ENCODE data around the gene LYZL4. TPM values are rescaled to one million over a fixed set of nuclear protein-coding genes. Genes with fewer than 3 reads are reported as not detected.

LYZL4 gene
- total RNA-seq, 6 experiments from 2014 or later = not detected

- Mint-ChIP-seq H3K27ac (no peak overlapping the region), H3K4me3 (no peak overlapping the region), H3K4me1 (ENCODE audit: low read depth) (peaks cover 9% of the 10 kb centered on the region), H3K27me3 (ENCODE audit: insufficient read depth) (peaks cover 2% of the 10 kb centered on the region), H3K9me3 (no peaks in the 10 kb centered on the region), H3K36me3 (ENCODE audit: low read depth) (no peaks in the 10 kb centered on the region)
- no peak for TF ChIP-seq CTCF (IDR thresholded peaks at IDR 0.05)
- no peak for DNase-seq
Measured at GRCh38 chr3:42355612-42356011, 54.8 kb downstream of the LYZL4 start.

- no peak overlapping the region for H3K27ac Mint-ChIP-seq
- no peak for DNase-seq
- no peaks in the 10 kb centered on the region for H3K36me3 Mint-ChIP-seq (ENCODE audit: low read depth)
- peaks cover 1% of the 10 kb centered on the region for H3K27me3 Mint-ChIP-seq (ENCODE audit: insufficient read depth)
- no peaks in the 10 kb centered on the region for H3K9me3 Mint-ChIP-seq
- peaks cover 9% of the 10 kb centered on the region for H3K4me1 Mint-ChIP-seq (ENCODE audit: low read depth)
- H3K4me3 Mint-ChIP-seq = no peak overlapping the region
- TF ChIP-seq CTCF (IDR thresholded peaks at IDR 0.05) = no peak
Measured at GRCh38 chr3:42353631-42354030, 56.8 kb downstream of the LYZL4 start.

- no peak for TF ChIP-seq CTCF (IDR thresholded peaks at IDR 0.05)
- DNase-seq = peak; percentile 40
- H3K4me1 Mint-ChIP-seq (ENCODE audit: low read depth) = peaks cover 9% of the 10 kb centered on the region
- no peak overlapping the region for H3K4me3 Mint-ChIP-seq
- no peak overlapping the region for H3K27ac Mint-ChIP-seq
- no peaks in the 10 kb centered on the region for H3K9me3 Mint-ChIP-seq
- peaks cover 2% of the 10 kb centered on the region for H3K27me3 Mint-ChIP-seq (ENCODE audit: insufficient read depth)
- H3K36me3 Mint-ChIP-seq (ENCODE audit: low read depth) = no peaks in the 10 kb centered on the region
Measured at GRCh38 chr3:42351207-42351606, 59.2 kb downstream of the LYZL4 start.

- DNase-seq = no peak
- Mint-ChIP-seq H3K27me3 (ENCODE audit: insufficient read depth) (peaks cover 2% of the 10 kb centered on the region), H3K4me3 (no peak overlapping the region), H3K36me3 (ENCODE audit: low read depth) (no peaks in the 10 kb centered on the region), H3K9me3 (no peaks in the 10 kb centered on the region), H3K27ac (no peak overlapping the region), H3K4me1 (ENCODE audit: low read depth) (peaks cover 9% of the 10 kb centered on the region)
- no peak for TF ChIP-seq CTCF (IDR thresholded peaks at IDR 0.05)
Measured at GRCh38 chr3:42349765-42350594, 60.4 kb downstream of the LYZL4 start.

- peaks cover 1% of the 10 kb centered on the region; the same call in 1 of the 2 replicates for H3K27me3 Mint-ChIP-seq (ENCODE audit: insufficient read depth)
- TF ChIP-seq CTCF (IDR thresholded peaks at IDR 0.05) = no peak
Measured at GRCh38 chr3:42347928-42348327, 62.5 kb downstream of the LYZL4 start.

More at GRCh38 chr3:42347928-42348327, 62.5 kb downstream of the LYZL4 start:
- no peaks in the 10 kb centered on the region for H3K9me3 Mint-ChIP-seq
- no peak overlapping the region for H3K4me3 Mint-ChIP-seq
- no peak overlapping the region for H3K27ac Mint-ChIP-seq
- H3K4me1 Mint-ChIP-seq (ENCODE audit: low read depth) = peaks cover 9% of the 10 kb centered on the region
- H3K36me3 Mint-ChIP-seq (ENCODE audit: low read depth) = no peaks in the 10 kb centered on the region
- no peak for DNase-seq

Other genes with a start within 250 kb of the LYZL4 start
- gene CCK, start 144.4 kb downstream of the LYZL4 start, total RNA-seq (2021; fragmentation: NEBNext Ultra II Directional; extraction: Animal tissue kit (Norgen Biotek cat#: 25700)) = not detected
- not detected for gene VIPR1, start 92.0 kb upstream of the LYZL4 start, total RNA-seq (2021; fragmentation: NEBNext Ultra II Directional; extraction: Animal tissue kit (Norgen Biotek cat#: 25700))
- 10 to 100 TPM; 40.7 to 51.2 (median 48.6) TPM for gene SEC22C, start 171.4 kb upstream of the LYZL4 start, total RNA-seq (2021; fragmentation: NEBNext Ultra II Directional; extraction: Animal tissue kit (Norgen Biotek cat#: 25700))
- 10 to 100 TPM; 18.9 to 23.2 (median 20.9) TPM for gene SS18L2, start 180.2 kb upstream of the LYZL4 start, total RNA-seq (2021; fragmentation: NEBNext Ultra II Directional; extraction: Animal tissue kit (Norgen Biotek cat#: 25700))
- 10 to 100 TPM; 27.8 to 32.7 (median 30.9) TPM for gene NKTR, start 190.1 kb upstream of the LYZL4 start, total RNA-seq (2021; fragmentation: NEBNext Ultra II Directional; extraction: Animal tissue kit (Norgen Biotek cat#: 25700))
- gene ZBTB47, start 243.1 kb upstream of the LYZL4 start, total RNA-seq (2021; fragmentation: NEBNext Ultra II Directional; extraction: Animal tissue kit (Norgen Biotek cat#: 25700)) = 10 to 100 TPM; 26.3 to 35.7 (median 29.3) TPM